G401 (cell line): ENCODE data around the gene HYI. TPM values are rescaled to one million over a fixed set of nuclear protein-coding genes. Genes with fewer than 3 reads are reported as not detected.
"Not testable (repeated sequence)": the region's sequence is repeated elsewhere in the genome, so short reads cannot be mapped to it uniquely, and the experiment has no call there.

Experiments
- DNase-seq: peaks from one replicate; pipeline ENCODE4 v3.0.0-alpha.2; 2015; ENCODE audit warnings: low spot score
- in situ Hi-C: cut with HindIII; loops from 2 replicates; pipeline ENCODE4 v1.10.0; 2016; ENCODE audit warnings: low sequenced_read_pairs, mixed read lengths
- total RNA-seq: library from RNA; depleted of rRNA; stranded (reverse); fragments of >200 nt; shearing (Covaris generic); gene quantifications from 2 replicates; pipeline ENCODE4 v1.2.3, GENCODE V29; 2014; rRNA removed

HYI gene, protein sequence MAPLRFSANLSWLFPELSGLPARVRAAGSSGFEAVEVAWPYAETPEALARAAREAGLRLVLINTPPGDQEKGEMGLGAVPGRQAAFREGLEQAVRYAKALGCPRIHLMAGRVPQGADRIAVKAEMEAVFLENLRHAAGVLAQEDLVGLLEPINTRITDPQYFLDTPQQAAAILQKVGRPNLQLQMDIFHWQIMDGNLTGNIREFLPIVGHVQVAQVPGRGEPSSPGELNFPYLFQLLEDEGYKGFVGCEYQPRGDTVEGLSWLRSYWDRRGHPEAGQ
- 22.3 and 30.1 TPM in 2 replicates for total RNA-seq

DNA sequence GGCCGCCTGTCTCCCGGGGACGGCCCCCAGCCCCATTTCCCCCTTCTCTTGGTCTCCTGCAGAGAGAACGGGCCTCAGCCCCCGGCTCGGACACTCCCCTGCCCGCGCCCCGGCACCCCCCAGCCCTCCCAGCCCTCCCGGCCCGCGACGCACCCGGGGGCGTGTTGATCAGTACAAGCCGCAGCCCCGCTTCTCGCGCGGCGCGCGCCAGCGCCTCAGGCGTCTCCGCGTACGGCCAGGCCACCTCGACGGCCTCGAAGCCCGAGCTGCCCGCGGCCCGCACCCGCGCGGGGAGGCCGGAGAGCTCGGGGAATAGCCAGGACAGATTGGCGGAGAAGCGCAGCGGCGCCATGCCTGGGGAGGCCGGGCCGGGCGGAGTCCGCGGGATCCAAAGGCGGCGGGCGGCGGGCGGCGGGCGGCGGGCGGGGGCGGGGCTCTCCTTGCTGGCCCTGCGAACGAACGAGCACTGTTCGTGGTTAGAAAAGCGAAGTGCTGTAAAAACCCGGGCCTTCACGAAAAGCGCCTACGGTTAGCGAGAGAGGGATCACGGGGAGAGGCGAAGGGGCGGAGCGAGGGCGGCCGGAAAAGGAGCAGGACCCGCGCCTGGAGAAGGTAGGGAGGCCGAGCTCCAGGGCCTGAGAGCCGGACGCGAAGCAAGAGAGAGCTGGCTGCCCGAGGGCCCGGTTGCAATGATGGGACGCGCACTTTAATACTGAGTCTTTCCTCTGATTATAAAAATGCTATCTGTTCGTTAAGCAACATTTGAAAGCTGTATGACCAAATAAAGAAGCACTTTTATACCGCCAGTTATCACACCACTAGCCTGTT, at the start of gene HYI:
Gene HYI (minus strand): TSS at position 490 of the 828 bp plus-strand sequence. CDS start 138 bp downstream, at position 352.
- in situ Hi-C loops: no loop called here
- peak; percentile 85 for DNase-seq

DNA sequence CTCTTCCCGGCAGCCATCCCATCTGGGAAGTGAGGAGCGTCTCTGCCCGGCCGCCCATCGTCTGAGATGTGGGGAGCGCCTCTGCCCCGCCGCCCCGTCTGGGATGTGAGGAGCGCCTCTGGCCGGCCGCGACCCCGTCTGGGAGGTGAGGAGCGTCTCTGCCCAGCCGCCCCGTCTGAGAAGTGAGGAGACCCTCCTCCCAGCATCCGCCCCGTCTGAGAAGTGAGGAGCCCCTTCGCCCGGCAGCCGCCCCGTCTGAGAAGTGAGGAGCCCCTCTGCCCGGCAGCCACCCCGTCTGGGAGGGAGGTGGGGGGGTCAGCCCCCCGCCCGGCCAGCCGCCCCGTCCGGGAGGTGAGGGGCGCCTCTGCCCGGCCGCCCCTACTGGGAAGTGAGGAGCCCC, 48.1 kb upstream of the HYI start:
- DNase-seq, in situ Hi-C loops: not testable (repeated sequence)

DNA sequence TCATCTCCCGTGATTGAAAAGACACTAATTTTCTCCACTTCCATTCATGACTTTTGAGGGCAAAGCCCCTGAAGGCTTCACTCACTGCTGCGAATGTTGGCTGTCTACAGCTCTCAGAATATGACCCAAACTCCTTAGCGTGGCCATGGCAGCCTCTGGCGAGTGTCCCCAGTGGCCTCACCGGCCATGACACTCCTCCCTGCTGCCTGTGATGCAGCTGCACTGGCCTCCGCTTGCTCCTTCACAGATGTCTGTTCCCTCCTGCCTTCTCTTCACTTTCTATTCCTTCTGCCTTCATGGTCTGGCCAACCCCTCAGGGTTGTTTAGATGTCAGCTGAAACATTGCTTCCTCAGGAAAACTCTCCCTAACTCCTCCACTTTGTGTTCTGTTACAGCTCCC, 46.2 kb upstream of the HYI start:
- in situ Hi-C loops: no loop called here

DNA sequence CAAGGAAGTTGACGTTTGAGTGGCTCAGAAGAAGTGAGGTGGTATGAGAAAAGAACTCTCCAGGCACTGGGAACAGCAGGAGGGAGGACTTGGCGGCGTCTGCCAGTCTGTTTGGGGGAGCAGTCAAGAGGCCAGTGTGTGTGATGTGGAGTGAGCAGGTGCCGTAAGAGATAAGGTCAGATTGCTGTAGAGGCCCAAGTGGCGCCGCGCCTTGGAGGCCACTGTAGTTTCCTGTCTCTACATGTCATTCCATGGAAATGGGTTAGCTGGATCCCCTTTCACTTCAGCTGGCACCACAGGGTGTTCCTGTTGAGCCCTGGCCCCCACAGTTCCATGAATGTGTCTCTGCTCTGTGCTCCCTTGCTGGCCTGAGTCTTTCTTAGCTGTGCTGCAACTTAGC, 41.5 kb upstream of the HYI start:
- DNase-seq: no peak
- in situ Hi-C loops: no loop called here

More for the DNA sequence above, 46.2 kb upstream of the HYI start:
- DNase-seq: no peak

DNA sequence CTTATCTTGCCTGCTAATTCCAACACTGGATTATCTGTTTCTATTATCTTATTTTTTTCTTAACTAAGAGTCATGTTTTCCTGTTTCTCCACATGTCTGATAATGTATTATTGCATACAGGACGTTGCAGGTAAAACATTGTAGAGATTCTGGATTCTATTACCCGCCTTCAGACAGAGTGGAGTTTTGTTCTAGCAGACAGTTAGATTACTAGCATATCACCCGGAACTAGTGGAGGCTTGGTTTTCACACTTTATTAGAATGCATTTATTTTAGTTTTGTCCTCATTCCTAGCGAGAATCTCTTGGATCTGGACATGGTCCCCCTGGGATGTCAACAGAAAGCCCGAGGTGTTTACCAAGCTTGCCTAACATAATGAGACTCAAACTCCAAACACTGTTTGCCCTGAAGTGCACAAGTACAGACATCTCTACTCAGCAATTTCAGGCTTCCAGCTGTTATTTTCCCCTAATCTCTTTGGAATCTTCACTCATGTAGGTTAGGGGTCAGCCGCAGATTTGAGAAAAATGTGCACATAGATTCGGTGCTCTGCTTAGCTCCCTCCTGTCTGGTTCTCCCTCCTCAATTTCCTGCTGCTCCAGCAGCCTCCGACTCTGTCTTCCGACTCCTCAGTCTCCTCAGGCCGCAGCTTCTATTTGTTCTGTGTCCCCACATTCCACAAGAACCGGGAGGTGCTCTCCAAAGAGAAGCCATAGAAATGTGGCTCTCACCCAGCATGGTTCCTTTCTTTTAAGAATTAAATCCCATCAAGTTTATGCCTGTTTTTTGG, 40.1 kb upstream of the HYI start:
- no peak for DNase-seq
- in situ Hi-C loops: no loop called here

DNA sequence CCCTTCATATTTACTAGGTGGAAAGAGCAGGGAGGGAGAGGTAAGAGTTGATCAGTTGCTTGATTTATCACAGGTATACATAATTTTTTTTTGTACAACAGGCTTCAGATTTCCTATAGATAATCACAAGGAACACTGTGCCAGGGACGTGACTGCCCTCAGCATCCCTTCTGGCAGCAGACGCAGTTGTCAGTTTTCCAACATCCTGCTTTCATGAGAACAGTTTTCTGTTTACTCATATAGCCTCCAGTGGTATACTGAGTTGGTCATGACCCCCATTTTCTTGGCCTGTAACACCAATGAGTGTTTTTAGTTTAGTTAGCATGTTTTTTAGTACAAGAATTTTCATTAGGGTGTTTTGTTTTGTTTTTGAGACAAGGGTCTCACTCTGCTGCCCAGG, 39.1 kb upstream of the HYI start:
- DNase-seq: no peak
- in situ Hi-C loops: no loop called here

DNA sequence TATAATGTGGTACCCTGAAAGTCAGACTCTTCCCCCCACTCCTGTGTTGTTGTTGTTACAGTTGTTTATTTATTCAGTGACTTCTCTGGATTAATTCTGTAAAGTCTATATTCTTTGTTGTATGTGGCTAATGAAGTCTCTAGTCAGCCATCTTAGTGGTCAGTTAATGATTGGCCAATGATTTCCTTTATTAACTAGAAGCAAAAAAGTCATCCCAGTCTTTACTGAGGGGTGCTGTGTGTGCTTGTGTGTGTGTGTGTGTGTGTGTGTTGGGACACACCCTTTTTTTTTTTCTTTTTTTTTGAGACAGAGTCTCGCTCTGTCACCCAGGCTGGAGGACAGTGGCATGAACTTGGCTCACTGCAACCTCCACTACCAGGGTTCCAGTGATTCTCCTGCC, 37.3 kb upstream of the HYI start:
- in situ Hi-C loops: no loop called here
- DNase-seq: no peak

DNA sequence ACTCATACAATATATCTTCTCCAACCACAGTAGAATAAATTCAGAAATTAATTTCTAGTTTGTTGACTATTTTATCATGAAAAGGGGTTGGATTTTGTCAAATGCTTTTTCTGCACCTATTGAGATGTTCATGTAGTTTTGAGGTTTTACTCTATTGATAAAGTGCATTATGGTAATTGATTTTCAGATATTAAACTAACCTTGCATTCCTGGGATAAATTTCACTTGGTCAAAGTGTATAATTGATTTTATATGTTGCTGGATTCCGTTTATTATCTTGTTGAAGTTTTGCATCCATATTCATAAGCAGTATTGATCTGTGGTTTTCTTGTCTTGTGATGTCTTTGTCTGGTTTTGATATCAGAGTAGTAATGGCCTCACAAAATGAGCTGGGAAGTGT, 34.4 kb upstream of the HYI start:
- DNase-seq: no peak

DNA sequence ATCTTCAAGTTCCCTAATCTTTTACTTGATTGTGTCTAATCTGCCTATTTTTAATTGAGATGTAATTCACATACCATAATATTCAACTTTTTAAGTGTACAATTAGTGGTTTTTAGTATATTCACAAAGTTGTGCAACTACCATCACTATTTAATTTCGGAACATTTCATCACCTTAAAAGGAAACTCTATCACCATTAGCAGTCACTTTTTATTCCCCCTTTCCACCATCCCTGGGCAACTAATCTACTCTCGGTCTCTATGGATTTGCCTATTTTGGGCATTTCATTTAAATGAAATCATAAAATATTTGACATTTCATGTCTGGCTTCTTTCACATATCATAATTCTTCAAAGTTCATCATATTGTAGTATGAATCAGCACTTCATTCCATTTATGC, 30.6 kb upstream of the HYI start:
- no peak for DNase-seq
- in situ Hi-C loops: no loop called here

More for the DNA sequence above, 34.4 kb upstream of the HYI start:
- in situ Hi-C loops: no loop called here

DNA sequence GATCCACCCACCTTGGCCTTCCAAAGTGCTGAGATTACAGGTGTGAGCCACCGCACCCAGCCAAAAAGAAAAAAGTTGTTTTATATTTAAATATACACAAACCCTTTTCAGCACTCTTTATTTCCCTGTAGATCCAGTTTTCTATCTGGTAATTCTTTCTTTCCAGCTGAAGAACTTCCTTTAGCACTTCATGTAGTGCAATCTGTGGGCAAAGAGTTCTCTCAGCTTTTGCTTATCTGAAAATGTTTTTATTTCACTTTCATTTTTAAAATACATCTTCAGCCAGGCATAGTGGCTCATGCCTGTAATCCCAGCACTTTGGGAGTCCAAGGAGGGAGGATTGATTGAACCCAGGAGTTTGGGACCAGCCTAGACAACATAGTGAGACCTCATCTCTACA, 28.5 kb upstream of the HYI start:
- in situ Hi-C loops: no loop called here
- no peak for DNase-seq

DNA sequence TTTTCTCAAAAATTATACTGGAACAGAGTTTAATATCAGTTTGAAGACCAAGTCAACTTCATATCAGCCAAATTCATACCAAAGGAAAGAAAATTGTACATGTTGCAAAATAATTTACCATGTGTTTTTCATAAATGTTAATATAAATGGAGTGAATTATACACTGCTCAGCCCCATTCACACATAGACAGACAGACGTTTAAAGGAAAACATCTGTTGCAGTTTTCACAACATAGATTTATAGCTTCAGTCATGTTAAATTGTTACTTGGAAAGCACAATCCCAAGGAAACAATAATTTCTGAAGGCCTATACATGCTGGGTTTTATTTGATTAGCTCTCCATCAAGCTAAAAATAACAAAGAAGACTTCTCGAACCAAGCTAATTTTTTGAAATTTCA, 27.8 kb upstream of the HYI start:
- in situ Hi-C loops: no loop called here
- DNase-seq: no peak

DNA sequence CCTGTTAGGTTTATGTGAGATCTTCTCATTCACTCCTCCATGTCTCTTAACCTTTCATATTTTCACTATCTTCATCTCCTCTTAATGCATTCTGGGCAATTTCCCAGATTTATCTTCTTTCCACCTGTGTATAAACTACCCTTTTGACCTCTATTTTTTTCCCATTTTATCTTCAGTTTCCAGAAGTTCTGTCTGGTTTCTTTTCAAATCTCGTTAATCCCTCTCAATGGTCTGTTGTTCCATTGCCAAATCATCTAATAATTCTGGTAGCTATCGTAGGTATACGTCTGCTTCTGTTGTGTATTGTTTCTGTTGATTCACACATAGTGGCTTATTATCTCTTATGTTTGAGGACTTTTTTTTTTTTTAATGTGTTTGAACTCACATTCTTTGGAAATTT, 25.7 kb upstream of the HYI start:
- in situ Hi-C loops: no loop called here
- DNase-seq: no peak

DNA sequence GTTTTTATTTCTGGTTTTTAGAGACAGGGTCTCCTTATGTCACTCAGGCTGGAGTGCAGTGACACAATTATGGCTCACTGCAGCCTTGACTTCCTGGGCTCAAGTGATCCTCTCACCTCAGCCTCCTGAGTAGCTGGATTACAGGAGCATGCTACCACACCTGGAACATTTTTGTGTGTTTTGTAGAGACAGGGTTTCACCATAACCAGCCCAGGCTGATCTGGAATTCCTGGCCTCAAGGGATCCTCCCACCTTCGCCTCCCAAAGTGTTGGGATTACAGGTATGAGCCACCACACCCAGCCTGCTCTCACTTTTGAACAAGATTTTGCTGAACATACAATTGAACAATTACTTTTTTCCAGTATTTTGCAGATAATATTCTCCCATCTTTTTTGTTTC, 24.0 kb upstream of the HYI start:
- DNase-seq: no peak

DNA sequence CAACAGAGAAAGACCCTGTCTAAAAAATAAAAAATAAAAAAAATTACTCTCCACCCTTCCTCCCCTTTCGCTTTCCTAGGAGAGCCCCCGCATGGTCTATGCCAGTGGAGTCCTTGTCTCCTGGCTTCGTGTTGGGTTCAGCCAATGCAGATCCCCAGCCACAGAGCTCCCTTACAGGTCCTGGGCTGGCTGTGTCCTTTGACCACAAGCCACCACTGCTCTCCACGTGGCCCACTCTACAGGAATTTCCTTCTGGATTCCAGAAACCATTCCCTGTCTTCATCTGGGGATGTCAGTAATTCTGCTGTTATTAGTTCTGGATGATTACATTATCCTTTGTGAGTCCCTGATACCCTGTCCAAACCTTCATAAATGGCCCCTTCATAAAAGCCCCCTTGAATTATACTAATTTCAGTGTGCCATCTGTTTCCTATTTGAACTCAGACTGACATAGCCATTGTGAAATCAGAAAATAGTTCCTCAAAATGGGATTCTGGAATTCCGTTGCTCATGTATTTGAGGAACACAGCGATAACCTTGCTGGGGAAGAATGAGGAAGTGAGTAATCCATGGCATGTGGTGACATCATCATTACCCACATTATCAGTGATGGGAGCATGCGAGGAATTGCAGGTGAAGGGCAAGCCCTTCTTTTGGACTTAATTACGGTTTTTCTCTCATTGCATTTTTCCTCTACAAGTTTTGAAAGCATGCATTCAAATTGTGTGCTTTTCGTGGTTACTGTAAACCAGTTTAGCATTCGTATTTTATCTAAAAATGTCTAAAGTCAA, 22.1 kb upstream of the HYI start:
- in situ Hi-C loops, DNase-seq: not testable (repeated sequence)

More for the DNA sequence above, 24.0 kb upstream of the HYI start:
- in situ Hi-C loops: no loop called here

DNA sequence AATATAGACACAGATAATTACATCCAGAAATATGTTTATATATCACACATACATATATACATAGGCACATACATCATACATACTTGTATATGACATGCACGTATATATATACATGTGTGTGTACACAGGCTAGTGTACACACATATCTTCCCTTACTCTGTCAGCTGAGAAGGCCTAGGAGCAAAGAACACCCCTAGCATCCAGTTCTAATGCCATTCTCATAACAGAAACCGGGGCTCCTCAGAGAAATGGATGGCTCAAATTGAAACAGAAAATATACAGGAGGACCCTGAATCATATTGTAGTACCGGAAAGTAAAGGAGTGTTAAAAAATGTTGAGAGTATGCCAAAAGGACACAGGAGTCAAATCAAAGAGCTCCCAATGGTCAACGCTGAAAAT, 19.7 kb upstream of the HYI start:
- in situ Hi-C loops: no loop called here
- DNase-seq: no peak

DNA sequence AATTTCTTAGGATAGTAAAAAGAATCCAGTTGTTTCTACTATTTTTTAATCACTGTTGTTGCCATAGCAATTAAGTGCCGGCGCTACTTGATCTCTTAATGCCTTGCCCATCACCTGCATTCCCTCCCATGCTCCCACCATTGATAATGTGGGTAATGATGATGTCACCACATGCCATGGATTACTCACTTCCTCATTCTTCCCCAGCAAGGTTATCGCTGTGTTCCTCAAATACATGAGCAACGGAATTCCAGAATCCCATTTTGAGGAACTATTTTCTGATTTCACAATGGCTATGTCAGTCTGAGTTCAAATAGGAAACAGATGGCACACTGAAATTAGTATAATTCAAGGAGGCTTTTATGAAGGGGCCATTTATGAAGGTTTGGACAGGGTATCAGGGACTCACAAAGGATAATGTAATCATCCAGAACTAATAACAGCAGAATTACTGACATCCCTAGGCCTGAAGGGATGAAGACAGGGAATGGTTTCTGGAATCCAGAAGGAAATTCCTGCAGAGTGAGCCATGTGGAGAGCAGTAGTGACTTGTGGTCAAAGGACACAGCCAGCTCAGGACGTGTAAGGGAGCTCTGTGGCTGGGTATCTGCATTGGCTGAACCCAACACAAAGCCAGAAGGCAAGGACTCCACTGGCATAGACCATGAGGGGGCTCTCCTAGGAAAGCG, 18.9 kb upstream of the HYI start:
- in situ Hi-C loops, DNase-seq: not testable (repeated sequence)

DNA sequence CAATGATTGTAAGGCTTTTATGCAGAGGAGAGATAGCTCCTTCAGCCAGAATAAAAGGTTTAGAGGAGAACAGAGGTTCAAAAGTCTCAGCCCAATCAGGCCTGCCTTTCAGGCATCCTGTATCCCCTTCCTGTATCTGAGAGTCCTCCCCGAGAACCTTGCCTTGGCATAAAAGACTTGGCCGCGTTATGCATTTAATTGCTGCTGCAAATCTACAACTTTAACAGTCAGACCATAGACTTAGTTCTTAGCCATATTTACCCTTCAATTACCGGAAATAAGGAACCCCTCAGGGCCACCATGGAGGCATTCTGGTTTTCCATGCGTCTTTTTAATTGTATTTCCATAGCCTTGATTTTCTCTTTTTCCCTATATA, 18.3 kb upstream of the HYI start:
- in situ Hi-C loops: no loop called here
- DNase-seq: no peak

DNA sequence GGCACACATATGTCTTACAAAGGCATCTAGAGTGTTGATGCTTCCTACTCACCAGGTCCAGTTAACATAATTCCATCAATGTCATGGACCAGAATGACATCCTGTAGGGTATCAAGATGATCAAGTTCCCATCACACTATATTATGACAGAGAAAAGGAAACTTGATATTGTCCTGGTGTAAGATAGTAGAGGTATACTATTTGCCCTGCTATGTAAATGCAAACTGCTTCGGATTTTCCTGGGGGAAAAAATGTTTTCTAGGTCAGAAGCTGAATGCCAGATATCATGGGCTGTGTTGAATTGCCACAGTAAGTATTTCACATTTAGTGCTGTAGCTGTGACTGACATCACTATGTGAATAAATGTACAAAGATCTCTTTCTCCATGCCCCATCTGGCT, 16.2 kb upstream of the HYI start:
- in situ Hi-C loops: no loop called here
- DNase-seq: no peak

DNA sequence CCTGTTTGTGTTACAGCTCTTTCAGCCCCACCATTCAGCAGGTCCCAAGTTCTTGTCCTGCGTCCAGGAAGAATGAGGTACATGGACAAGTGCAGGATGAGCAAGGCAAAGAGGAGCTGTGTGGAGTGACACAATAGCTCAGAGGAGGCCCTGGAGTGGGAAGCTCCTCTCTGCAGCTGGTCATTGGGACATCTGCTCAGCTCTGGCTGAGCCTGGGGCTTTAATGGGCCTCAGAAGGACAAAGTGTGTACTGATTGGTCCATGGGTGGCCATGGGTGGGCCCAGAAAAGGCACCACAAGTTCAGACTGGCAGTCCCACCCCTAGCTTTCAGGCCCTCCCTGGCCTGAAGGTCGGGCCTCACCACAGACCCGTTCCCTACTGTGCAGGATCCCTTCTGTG, 14.7 kb upstream of the HYI start:
- in situ Hi-C loops: no loop called here
- DNase-seq: no peak
